ENCODE results near the gene CAPN14. TPM values are rescaled to one million over a fixed set of nuclear protein-coding genes. Genes with fewer than 3 reads are reported as not detected.
A peak's percentile ranks its signal among the peaks of the same experiment; 100 is the strongest.

Gene CAPN14
- total RNA-seq, 4 donors from 2014 or later: under 0.01 to 0.29 (median 0.14) TPM; not detected in 1

GRCh38 chr2:31243053-31243452 is 25.7 kb upstream of the CAPN14 start:
- no peaks in the 10 kb centered on the region for H3K36me3 ChIP-seq
- no peaks in the 10 kb centered on the region for H3K27me3 ChIP-seq
- H3K9me3 ChIP-seq: no peaks in the 10 kb centered on the region
- TF ChIP-seq CTCF (IDR thresholded peaks at IDR 0.05) (no peak), POLR2A (IDR thresholded peaks at IDR 0.05) (no peak)
- no peak overlapping the region for H3K4me3 ChIP-seq
- DNase-seq: no peak
- H3K4me1 ChIP-seq: no peaks in the 10 kb centered on the region
- intact Hi-C loops (cut with DNase I; ENCODE audit: low total_unique reads): no loop called here
- H3K27ac ChIP-seq: no peak overlapping the region

GRCh38 chr2:31241625-31242270 is 24.4 kb upstream of the CAPN14 start:
- no peaks in the 10 kb centered on the region for H3K4me1 ChIP-seq
- H3K36me3 ChIP-seq: no peaks in the 10 kb centered on the region
- DNase-seq: no peak
- no peaks in the 10 kb centered on the region for H3K9me3 ChIP-seq
- TF ChIP-seq CTCF (IDR thresholded peaks at IDR 0.05) (no peak), POLR2A (IDR thresholded peaks at IDR 0.05) (no peak)
- H3K27me3 ChIP-seq: no peaks in the 10 kb centered on the region
- intact Hi-C loops (cut with DNase I; ENCODE audit: low total_unique reads): no loop called here
- H3K27ac ChIP-seq: no peak overlapping the region
- no peak overlapping the region for H3K4me3 ChIP-seq

DNA sequence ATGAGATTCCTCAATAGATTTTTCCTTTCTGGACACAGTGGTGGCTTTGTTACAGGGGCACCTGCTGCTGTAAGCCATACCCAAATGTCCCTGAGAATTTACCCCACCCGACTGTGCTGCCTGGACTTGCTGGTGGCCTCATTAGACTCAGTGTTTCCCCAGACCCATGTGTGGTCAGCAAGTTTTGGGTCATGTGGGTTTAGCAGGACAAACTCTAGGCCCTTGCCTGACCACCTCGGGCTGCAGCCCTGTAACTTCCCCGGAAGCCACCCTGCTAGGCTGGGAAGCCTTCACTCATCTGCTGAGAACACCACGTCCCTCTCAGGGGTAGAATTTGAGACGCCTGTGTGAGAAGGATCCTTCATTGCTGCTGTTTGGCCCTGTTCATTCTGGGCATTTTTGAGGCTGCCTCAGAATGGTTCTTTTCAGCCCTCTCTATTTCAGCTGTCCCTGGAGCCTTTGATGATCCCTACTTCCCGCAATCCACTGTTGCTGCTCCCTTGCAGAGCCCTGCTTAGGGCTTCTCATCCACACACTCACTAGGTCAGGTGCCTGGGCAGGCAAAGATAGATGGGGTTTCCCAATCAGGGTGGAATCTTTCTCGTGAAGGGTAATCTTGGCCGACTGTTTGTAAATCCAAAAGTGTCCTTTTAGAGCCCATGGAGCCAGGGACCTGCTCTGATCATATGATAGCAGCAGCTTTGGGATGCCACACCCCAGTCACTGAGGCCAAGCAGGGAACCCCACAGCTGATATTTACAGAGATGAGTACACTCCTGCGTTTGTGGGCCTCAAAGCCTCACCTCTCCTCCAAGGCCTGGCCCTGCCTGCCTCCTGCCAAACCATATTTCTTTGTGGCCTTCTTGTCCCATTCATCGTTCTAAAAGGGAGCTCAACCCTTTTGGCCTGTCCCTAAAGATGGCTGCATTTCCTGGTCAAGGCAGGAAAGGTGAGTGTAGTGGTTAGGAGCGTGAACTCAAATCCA is 23.4 kb upstream of the CAPN14 start:
- Histone ChIP-seq H3K4me1 (no peaks in the 10 kb centered on the region), H3K27ac (peak overlapping the region in 1 of 2 donors; percentile 29), H3K9me3 (no peaks in the 10 kb centered on the region), H3K27me3 (no peaks in the 10 kb centered on the region), H3K4me3 (no peak overlapping the region), H3K36me3 (no peaks in the 10 kb centered on the region)
- no peak for TF ChIP-seq CTCF (IDR thresholded peaks at IDR 0.05)
- intact Hi-C loops (cut with DNase I; ENCODE audit: low total_unique reads): no loop called here
- no peak for DNase-seq

GRCh38 chr2:31239593-31240177 is 22.4 kb upstream of the CAPN14 start:
- Histone ChIP-seq H3K4me1 (peaks cover 0 to 2% of the 10 kb centered on the region in 2 donors), H3K9me3 (no peaks in the 10 kb centered on the region), H3K27me3 (no peaks in the 10 kb centered on the region), H3K36me3 (no peaks in the 10 kb centered on the region), H3K27ac (peak overlapping the region; percentile 29 to 64), H3K4me3 (no peak overlapping the region)
- DNase-seq: peak; percentile 43 to 61
- TF ChIP-seq POLR2A (IDR thresholded peaks at IDR 0.05): no peak
- no peak for TF ChIP-seq CTCF (IDR thresholded peaks at IDR 0.05)
- intact Hi-C loops (cut with DNase I; ENCODE audit: low total_unique reads): no loop called here

Data from uterus (tissue), 4 donors.